Measurements from ENCODE around the gene MIDN. TPM values are rescaled to one million over a fixed set of nuclear protein-coding genes. Genes with fewer than 3 reads are reported as not detected.

Gene MIDN
- total and polyA plus RNA-seq, 8 donors, result 17.0 to 118 (median 33.2) TPM

GRCh38 chr19:1307755-1308303 is 59.4 kb downstream of the MIDN start:
- intact Hi-C loops (cut with DNase I; ENCODE audit: low total_unique reads), result no loop called here
- Histone ChIP-seq H3K4me3 (no peak overlapping the region), H3K27me3 (peaks cover 0 to 41% (median 18%) of the 10 kb centered on the region in 3 donors), H3K4me1 (peaks cover 0 to 8% (median 0%) of the 10 kb centered on the region in 4 donors), H3K27ac (no peak overlapping the region), H3K9me3 (no peaks in the 10 kb centered on the region), H3K36me3 (no peaks in the 10 kb centered on the region)
- 89 to 95% (median 93%) methylated on average over 19 to 20 of the region's 20 CpGs for WGBS, 5 donors
- no peak for TF ChIP-seq CTCF (IDR thresholded peaks at IDR 0.05)
- no peak for TF ChIP-seq POLR2A (IDR thresholded peaks at IDR 0.05)
- no peak for TF ChIP-seq EP300 (IDR thresholded peaks at IDR 0.05)
- TF ChIP-seq POLR2AphosphoS5 (IDR thresholded peaks at IDR 0.05), result no peak
- DNase-seq, result no peak

- Histone ChIP-seq H3K4me1 (peaks cover 0 to 8% (median 7%) of the 10 kb centered on the region in 4 donors), H3K27me3 (peaks cover 0 to 50% (median 26%) of the 10 kb centered on the region in 3 donors), H3K4me3 (no peak overlapping the region), H3K36me3 (no peaks in the 10 kb centered on the region), H3K9me3 (no peaks in the 10 kb centered on the region), H3K27ac (no peak overlapping the region)
- intact Hi-C loops (cut with DNase I; ENCODE audit: low total_unique reads), result no loop called here
- TF ChIP-seq EP300 (IDR thresholded peaks at IDR 0.05) (no peak), POLR2AphosphoS5 (IDR thresholded peaks at IDR 0.05) (no peak), POLR2A (IDR thresholded peaks at IDR 0.05) (no peak), CTCF (IDR thresholded peaks at IDR 0.05) (no peak)
- no peak for DNase-seq
- WGBS, 5 donors, result 48 to 63% (median 57%) methylated on average over 11 of the region's 11 CpGs
These were observed 60.3 kb downstream of the MIDN start for GRCh38 chr19:1308718-1309117.

Other genes starting within 250 kb of the MIDN start
- gene GRIN3B, start 248.2 kb upstream of the MIDN start, total RNA-seq, result not detected
- gene GRIN3B, start 248.2 kb upstream of the MIDN start, polyA plus RNA-seq, result under 1 TPM in 1 of 3 donors, not detected in 2; 0.03 TPM
- gene TMEM259, start 227.5 kb upstream of the MIDN start, total RNA-seq, result 100 to 1,000 TPM in 4 of 5 donors, 10 to 100 TPM in 1; 59.7 to 536 (median 338) TPM
- gene TMEM259, start 227.5 kb upstream of the MIDN start, polyA plus RNA-seq, result 100 to 1,000 TPM in 1 of 3 donors, 10 to 100 TPM in 2; 60.5 to 199 (median 89.2) TPM
- gene RNU6-2, start 227.1 kb upstream of the MIDN start, total RNA-seq, result not detected
- gene RNU6-2, start 227.1 kb upstream of the MIDN start, polyA plus RNA-seq, result not detected
- 10 to 100 TPM in 4 of 5 donors, 1 to 10 TPM in 1; 7.0 to 98.5 (median 56.4) TPM for gene CNN2, start 222.0 kb upstream of the MIDN start, total RNA-seq
- gene CNN2, start 222.0 kb upstream of the MIDN start, polyA plus RNA-seq, result 10 to 100 TPM; 85.1 to 93.9 (median 91.8) TPM
- gene ABCA7, start 208.5 kb upstream of the MIDN start, total RNA-seq, result 100 to 1,000 TPM in 1 of 5 donors, 10 to 100 TPM in 3, 1 to 10 TPM in 1; 5.1 to 144 (median 38.8) TPM
- gene ABCA7, start 208.5 kb upstream of the MIDN start, polyA plus RNA-seq, result 10 to 100 TPM; 14.2 to 31.6 (median 22.0) TPM
- 100 to 1,000 TPM in 1 of 5 donors, 10 to 100 TPM in 4; 14.3 to 211 (median 22.3) TPM for gene ARHGAP45, start 181.4 kb upstream of the MIDN start, total RNA-seq
- 10 to 100 TPM; 12.2 to 15.4 (median 14.0) TPM for gene ARHGAP45, start 181.4 kb upstream of the MIDN start, polyA plus RNA-seq
- 100 to 1,000 TPM in 1 of 5 donors, 10 to 100 TPM in 4; 24.5 to 361 (median 40.6) TPM for gene POLR2E, start 153.2 kb upstream of the MIDN start, total RNA-seq
- gene POLR2E, start 153.2 kb upstream of the MIDN start, polyA plus RNA-seq, result 100 to 1,000 TPM; 109 to 128 (median 123) TPM
- 100 to 1,000 TPM in 4 of 5 donors, 10 to 100 TPM in 1; 90.0 to 710 (median 158) TPM for gene GPX4, start 144.6 kb upstream of the MIDN start, total RNA-seq
- 100 to 1,000 TPM; 433 to 532 (median 509) TPM for gene GPX4, start 144.6 kb upstream of the MIDN start, polyA plus RNA-seq
- gene SBNO2, start 74.3 kb upstream of the MIDN start, total RNA-seq, result 10 to 100 TPM; 19.3 to 74.7 (median 63.5) TPM
- gene SBNO2, start 74.3 kb upstream of the MIDN start, polyA plus RNA-seq, result 10 to 100 TPM; 16.3 to 36.1 (median 23.6) TPM
- 100 to 1,000 TPM in 1 of 5 donors, 10 to 100 TPM in 4; 55.1 to 368 (median 82.3) TPM for gene STK11, start 42.8 kb upstream of the MIDN start, total RNA-seq
- 10 to 100 TPM; 43.1 to 65.3 (median 48.8) TPM for gene STK11, start 42.8 kb upstream of the MIDN start, polyA plus RNA-seq
- 1 to 10 TPM in 2 of 5 donors, not detected in 3; 1.3 to 8.9 TPM for gene CBARP, start 10.6 kb upstream of the MIDN start, total RNA-seq
- gene CBARP, start 10.6 kb upstream of the MIDN start, polyA plus RNA-seq, result under 1 TPM in 2 of 3 donors, not detected in 1; 0.19 to 0.28 TPM
- gene ATP5F1D, start 6.8 kb upstream of the MIDN start, total RNA-seq, result 100 to 1,000 TPM in 2 of 5 donors, 10 to 100 TPM in 3; 26.4 to 905 (median 37.9) TPM
- 100 to 1,000 TPM; 355 to 508 (median 358) TPM for gene ATP5F1D, start 6.8 kb upstream of the MIDN start, polyA plus RNA-seq
- gene CIRBP, start 20.7 kb downstream of the MIDN start, total RNA-seq, result 100 to 1,000 TPM; 250 to 520 (median 327) TPM
- gene CIRBP, start 20.7 kb downstream of the MIDN start, polyA plus RNA-seq, result 100 to 1,000 TPM; 307 to 686 (median 385) TPM
- 100 to 1,000 TPM in 2 of 5 donors, 10 to 100 TPM in 2, 1 to 10 TPM in 1; 6.2 to 240 (median 23.7) TPM for gene FAM174C, start 26.9 kb downstream of the MIDN start, total RNA-seq
- gene FAM174C, start 26.9 kb downstream of the MIDN start, polyA plus RNA-seq, result 100 to 1,000 TPM in 1 of 3 donors, 10 to 100 TPM in 2; 75.8 to 102 (median 80.3) TPM
- gene EFNA2, start 37.3 kb downstream of the MIDN start, total RNA-seq, result 10 to 100 TPM in 1 of 5 donors, under 1 TPM in 1, not detected in 3; 0.55 to 21.1 TPM
- under 1 TPM in 1 of 3 donors, not detected in 2; 0.15 TPM for gene EFNA2, start 37.3 kb downstream of the MIDN start, polyA plus RNA-seq
- 100 to 1,000 TPM in 3 of 5 donors, 10 to 100 TPM in 2; 31.6 to 217 (median 102) TPM for gene NDUFS7, start 135.3 kb downstream of the MIDN start, total RNA-seq
- 100 to 1,000 TPM; 107 to 169 (median 138) TPM for gene NDUFS7, start 135.3 kb downstream of the MIDN start, polyA plus RNA-seq
- gene GAMT, start 153.0 kb downstream of the MIDN start, total RNA-seq, result 10 to 100 TPM in 1 of 5 donors, 1 to 10 TPM in 2, not detected in 2; 2.6 to 15.6 (median 4.5) TPM
- gene GAMT, start 153.0 kb downstream of the MIDN start, polyA plus RNA-seq, result 100 to 1,000 TPM in 1 of 3 donors, 10 to 100 TPM in 2; 26.8 to 102 (median 55.3) TPM
- 100 to 1,000 TPM in 1 of 5 donors, 10 to 100 TPM in 4; 21.4 to 124 (median 42.5) TPM for gene DAZAP1, start 159.0 kb downstream of the MIDN start, total RNA-seq
- gene DAZAP1, start 159.0 kb downstream of the MIDN start, polyA plus RNA-seq, result 10 to 100 TPM; 55.9 to 68.1 (median 63.4) TPM
- 1,000 to 10,000 TPM in 4 of 5 donors, 100 to 1,000 TPM in 1; 428 to 2,471 (median 1,694) TPM for gene RPS15, start 189.8 kb downstream of the MIDN start, total RNA-seq
- 1,000 to 10,000 TPM; 2,846 to 4,539 (median 3,866) TPM for gene RPS15, start 189.8 kb downstream of the MIDN start, polyA plus RNA-seq
- 1 to 10 TPM in 2 of 5 donors, under 1 TPM in 2, not detected in 1; 0.58 to 3.5 (median 2.0) TPM for gene APC2, start 201.5 kb downstream of the MIDN start, total RNA-seq
- under 1 TPM; 0.10 to 0.31 (median 0.15) TPM for gene APC2, start 201.5 kb downstream of the MIDN start, polyA plus RNA-seq
- gene C19orf25, start 230.6 kb downstream of the MIDN start, total RNA-seq, result 10 to 100 TPM in 4 of 5 donors, 1 to 10 TPM in 1; 5.4 to 84.3 (median 21.3) TPM
- 10 to 100 TPM; 25.4 to 34.9 (median 32.7) TPM for gene C19orf25, start 230.6 kb downstream of the MIDN start, polyA plus RNA-seq
- 10 to 100 TPM in 2 of 5 donors, 1 to 10 TPM in 1, not detected in 2; 1.7 to 26.8 (median 19.7) TPM for gene PCSK4, start 241.8 kb downstream of the MIDN start, total RNA-seq
- 1 to 10 TPM; 2.7 to 5.0 (median 3.2) TPM for gene PCSK4, start 241.8 kb downstream of the MIDN start, polyA plus RNA-seq
- 10 to 100 TPM in 1 of 5 donors, 1 to 10 TPM in 1, not detected in 3; 3.7 to 24.3 TPM for gene REEP6, start 242.6 kb downstream of the MIDN start, total RNA-seq
- 10 to 100 TPM in 1 of 3 donors, 1 to 10 TPM in 2; 3.5 to 10.1 (median 6.1) TPM for gene REEP6, start 242.6 kb downstream of the MIDN start, polyA plus RNA-seq